Heart left ventricle (tissue), 13 donors: ENCODE results near the gene MAGI1.

Source experiments
- POLR2A ChIP-seq, 2 donors: fragments of 450-650 bp; IDR thresholded peaks; one replicate each; pipeline ENCODE4 v1.6.1; 2017; ENCODE audit warnings: antibody characterized with exemption in 2 of 2, mild to moderate bottlenecking in 2 of 2, moderate library complexity in 2 of 2
- TF ChIP-seq, protein P1 (sequence below), 12 donors: fragments of 200-600 bp; sonication (generic) in 4 of 12; IDR thresholded peaks; one replicate each; pipeline versions ENCODE4 v1.5.0 to v1.8.0; 2018 to 2022; ENCODE audit warnings: antibody characterized with exemption in 12 of 12, mild to moderate bottlenecking in 5 of 12
- donor health status: ischemic (EF 13 %, LVEDD 7.1; RV severe dilation, severe dysfunction).
- donor health status: DM: no; HTN: yes; CAD: no.
- donor health status: DM: no; HTN: no; CAD: no.
- donor health status: ischemic (EF 25% LVEDD 6.9; RV normal size, moderate dysfunction).
- donor health status: ischemic (EF 25% LVEDD 5.7; RV mildly dilated, moderate dysfunction).
- donor health status: ischemic (EF 35%, LVEDD 5.7; RV mildly dilated, moderate dysfunction).
- donor health status: nonischemic (EF 11% LVEDD 7.7; RV severe dilation, severe dysfunction).
- donor health status: DM: yes; HTN: yes; CAD: no.
- donor health status: PGD.
- donor health status: ischemic (EF 29% LVEDD 5.4; RV normal size, mild dysfunction).
- donor health status: nonischemic (EF 23%, LVEDD 6.1; RV moderate dilation, normal function).

DNA sequence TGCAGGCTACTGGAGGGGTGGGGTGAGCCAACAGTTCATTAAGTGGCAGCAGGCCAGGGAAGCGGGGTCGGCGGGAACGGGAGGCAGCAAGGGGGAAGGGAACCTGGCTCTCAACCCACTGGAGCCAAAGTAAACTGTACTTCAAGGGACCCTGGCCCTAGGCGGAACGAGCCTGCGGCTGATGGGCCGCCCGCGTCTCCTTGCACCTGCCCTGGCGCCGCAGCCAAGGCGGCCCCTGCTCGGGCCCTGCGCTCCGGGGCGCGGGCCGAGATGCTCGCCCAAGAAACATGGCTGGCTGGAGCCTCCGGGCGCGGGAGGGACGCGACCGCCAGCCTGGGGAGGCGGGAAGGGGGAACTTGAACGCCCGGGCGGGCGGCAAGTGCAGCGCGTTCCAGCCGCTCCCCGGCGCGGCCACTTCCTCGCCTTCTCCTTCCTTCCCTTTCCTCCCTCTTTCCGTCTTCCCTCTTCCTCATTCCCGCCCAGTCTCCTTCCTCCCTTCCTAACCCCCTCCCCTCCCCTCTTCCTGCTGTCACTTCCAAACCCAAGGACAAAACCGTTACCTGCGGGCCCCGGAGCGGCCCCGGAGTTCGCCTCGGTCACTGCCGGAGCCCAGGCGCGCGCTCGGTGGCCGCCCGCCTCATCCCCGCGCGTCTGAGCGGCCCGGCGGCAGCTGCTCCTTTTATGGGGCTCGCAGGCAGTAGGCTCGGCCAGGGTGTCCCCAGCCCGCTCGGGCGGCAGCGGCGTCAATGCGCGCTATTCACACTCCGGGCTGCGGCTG is 489.7 kb downstream of the MAGI1 start:
- TF ChIP-seq POLR2A (IDR thresholded peaks at IDR 0.05) = no peak
- TF ChIP-seq, protein P1, sequence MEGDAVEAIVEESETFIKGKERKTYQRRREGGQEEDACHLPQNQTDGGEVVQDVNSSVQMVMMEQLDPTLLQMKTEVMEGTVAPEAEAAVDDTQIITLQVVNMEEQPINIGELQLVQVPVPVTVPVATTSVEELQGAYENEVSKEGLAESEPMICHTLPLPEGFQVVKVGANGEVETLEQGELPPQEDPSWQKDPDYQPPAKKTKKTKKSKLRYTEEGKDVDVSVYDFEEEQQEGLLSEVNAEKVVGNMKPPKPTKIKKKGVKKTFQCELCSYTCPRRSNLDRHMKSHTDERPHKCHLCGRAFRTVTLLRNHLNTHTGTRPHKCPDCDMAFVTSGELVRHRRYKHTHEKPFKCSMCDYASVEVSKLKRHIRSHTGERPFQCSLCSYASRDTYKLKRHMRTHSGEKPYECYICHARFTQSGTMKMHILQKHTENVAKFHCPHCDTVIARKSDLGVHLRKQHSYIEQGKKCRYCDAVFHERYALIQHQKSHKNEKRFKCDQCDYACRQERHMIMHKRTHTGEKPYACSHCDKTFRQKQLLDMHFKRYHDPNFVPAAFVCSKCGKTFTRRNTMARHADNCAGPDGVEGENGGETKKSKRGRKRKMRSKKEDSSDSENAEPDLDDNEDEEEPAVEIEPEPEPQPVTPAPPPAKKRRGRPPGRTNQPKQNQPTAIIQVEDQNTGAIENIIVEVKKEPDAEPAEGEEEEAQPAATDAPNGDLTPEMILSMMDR (IDR thresholded peaks at IDR 0.05) = no peak
